GM19395 (cell line): ENCODE measurements around the gene TTF2.
A peak's percentile ranks its signal among the peaks of the same experiment; 100 is the strongest.
"Not testable (repeated sequence)": the region's sequence is repeated elsewhere in the genome, so short reads cannot be mapped to it uniquely, and the experiment has no call there.

Experiments
- ATAC-seq: cut with Tn5 transposase; IDR thresholded peaks from one replicate; pipeline ENCODE4 v1.9.1; 2021; ENCODE audit warnings: mild to moderate bottlenecking, moderate library complexity; ENCODE audit not compliant: unreplicated experiment

Gene TTF2

DNA sequence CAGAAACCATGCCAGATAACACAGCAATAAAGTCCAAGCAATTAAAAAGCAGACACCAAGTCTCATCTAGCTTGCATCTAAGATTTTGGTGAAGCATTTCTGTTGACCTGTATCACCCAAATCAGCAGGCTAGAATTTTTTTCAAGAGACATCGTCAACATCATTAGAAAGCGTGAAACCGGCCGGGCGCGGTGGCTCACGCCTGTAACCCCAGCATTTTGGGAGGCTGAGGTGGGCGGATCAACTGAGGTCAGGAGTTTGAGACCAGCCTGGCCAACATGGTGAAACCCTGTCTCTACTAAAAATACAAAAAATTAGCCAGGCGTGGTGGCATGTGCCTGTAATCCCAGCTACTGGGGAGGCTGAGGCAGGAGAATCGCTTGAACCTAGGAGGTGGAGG lies 59.0 kb downstream of the TTF2 start:
- not testable (repeated sequence) for ATAC-seq

DNA sequence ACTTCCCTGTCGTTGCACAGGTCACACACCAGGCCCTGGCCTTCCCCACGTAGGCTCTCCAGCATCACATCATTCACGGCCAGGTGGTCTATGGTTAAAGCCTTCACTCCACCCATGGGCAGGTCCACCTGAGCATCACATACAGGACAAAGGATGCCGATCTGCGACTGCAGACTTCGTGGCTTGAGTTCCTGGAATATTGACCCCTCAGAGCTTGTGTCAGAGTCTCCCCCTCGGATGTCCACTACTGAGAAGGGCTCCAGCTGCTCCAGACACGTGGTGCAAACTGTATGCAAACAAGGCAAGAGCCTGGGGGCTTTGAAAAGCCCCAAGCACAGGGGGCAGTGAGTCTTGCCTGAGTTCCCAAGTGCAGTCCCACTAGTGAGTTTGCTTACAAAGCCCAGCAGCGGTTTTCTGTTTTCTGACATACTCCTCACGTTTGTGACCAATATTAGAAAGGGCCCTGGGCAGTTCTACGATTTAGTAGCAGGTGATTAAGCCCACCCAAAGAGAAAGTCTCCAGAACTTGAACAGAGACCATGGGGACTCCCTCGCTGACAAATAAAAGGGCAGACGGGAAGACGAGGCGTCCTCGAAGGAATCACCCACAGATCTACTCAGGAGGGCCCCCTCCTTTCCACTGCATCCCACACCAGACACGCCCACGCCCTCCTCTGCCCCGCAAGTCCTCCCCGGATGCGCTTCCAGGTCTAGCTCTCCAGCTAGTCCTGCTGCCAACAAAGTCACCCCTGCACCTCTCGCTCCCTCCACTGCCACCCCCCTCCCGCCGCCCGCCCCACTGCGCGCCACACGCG lies 60.9 kb downstream of the TTF2 start:
- peak; percentile 13 for ATAC-seq

DNA sequence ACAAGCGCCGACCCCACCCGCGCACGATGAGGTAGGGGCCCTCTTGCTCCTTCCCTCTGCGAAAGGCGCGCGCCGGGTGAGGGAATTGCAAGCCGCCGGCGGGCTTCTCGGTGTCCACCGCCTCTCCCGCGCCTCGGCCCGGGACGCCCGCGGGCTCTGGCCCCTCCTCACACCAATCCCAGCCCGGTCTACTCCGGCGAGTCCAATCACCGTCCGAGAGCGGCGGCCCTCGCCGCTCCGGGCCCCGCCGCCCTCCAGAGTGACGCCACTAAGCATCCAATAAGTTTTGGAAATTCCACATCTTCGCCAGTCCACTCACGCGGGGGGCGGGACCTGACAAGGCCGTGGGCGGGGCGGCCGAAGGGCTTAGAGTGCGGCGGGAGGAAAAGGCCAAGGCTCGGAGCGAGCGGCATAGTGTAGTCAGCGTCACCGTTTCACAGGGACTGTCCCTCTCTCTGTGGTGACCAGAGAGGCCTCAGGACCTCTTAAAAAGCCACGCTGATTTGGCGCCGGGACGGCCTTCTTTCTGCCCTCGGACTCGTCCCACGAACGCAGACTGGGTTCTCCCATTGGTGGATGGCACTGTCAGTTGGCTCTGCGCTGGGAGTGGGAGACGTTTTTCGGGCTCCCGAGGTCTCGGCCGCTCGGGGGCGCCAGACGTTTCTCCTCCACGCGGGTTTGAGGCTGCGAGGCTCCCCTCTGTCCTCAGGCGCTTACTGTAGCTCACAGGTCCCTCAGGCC lies 61.6 kb downstream of the TTF2 start, which contains the start of gene TRIM45:
TSS of gene TRIM45 (minus strand) at position 161 of the 741 bp plus-strand sequence. CDS start 548 bp downstream, outside the sequence.
- peak; percentile 90 for ATAC-seq

DNA sequence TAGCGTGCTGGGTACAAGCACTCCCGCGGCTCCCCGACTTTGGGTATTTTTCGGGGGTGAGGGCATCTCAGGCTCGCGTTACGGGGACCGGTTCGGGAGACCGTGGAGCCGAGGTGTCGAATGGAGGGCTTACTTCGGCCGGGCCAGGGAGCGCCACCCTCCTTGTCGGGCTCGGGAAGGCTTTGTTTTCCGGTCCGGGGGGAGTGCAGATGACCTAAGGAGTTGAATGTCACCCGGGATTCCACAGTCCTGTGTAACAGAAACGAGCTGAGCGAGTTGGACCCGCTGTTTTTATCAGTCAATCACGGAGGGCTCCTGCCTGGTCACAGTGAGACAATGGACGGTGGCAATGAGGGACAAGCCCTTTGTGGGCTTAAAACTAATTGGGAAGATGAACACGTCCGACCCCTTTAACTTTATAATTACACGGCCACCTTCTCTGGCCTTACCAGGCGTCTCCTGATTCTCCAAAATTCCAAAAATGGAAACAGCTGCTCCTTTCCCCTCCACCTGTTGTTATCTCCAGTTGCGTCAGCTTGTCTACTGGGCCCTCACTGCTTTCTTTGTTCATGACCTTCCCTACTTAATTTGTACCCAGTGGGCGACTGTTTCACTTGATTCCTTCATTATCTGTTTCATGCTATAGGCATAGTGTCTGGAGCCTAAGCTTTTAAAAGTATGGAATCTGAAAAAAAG lies 62.4 kb downstream of the TTF2 start:
- ATAC-seq = no peak

DNA sequence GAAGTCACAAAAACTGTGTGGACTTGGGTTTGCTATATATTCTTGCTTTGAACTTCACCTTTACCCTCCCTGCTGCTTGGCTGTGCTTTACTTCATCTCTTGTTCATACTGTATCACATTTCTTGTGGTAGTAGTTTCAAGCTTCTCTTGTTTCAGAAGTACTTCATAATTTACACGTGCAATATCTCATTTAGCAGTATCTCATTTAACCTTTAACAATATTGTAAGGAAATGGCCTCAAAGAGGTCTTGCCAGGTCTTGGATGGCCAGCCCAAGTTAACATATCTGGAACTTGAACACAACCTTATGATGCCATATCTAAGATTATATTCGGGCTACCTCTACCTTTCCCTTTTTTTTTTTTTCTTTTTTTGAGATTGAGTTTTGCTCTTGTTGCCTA lies 63.1 kb downstream of the TTF2 start:
- ATAC-seq = no peak

DNA sequence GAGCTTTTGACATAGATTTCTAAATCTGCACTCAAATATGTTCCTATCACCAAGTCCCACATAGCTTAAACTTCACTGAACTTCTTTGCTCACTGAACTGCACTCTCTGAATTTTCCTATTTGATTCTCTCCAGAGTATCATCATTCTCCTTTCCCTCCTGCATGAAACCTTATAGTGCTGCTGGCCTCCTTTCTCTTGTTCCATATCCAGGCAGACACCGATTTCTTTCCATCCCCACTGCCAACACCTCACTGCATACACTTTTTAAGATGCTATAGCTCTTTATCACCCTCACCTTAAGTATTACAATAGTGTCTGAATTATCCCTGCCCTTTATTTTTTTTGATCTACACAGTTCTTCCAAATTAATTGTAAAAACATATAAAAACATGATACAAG lies 64.5 kb downstream of the TTF2 start:
- no peak for ATAC-seq

DNA sequence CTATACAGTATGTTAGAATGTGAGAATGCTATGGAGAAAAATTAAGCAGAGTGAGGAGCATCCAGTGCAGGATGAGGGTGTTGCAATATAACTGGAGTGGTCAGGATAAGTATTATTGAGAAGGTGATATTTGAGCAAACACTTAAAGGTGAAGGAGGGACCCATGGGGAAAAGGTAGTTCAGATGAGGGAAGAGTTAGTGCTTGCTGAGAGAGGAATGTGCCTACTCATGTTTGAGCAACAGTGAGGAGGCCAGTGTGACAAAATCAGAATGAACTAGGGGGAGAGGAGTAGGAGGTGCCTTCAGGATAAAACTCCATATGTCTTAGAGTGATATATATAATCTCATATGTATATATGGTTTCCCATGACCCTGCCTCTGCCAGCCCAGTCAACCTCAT lies 67.7 kb downstream of the TTF2 start:
- no peak for ATAC-seq

DNA sequence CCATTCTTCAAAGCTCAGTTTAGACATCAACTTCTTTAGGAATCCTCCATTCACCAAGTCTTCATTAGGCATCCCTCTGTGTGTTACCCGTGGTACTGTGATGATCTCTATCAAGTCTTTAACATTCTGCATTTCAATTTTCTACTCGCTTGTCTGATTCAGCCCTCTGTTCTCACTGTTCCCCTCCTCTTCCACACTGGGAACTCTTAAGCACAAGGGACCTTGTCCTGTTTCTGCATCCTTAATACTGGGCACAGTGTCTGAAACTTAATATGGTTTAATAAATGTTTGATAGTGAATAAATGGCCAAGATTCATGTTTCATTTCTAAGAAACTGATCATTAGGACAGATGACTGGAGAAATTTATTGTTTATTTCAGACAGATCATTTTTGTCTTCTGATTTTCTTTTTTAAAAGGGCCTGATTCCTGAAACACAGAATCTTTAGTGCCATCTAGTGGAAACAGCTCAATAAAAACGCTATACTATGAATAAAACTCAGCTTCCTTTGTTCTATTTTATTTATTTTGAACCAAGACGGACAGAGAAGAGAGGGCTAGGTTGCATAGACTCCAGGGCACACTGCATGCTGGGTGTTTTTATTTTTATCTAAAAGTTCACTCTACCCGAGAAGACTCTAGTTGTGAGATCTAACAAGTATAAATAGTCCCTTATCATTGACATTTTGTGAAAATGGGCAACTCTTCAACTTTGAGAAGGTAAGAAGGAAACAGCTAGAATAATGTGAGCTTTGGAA lies 68.4 kb downstream of the TTF2 start:
- ATAC-seq = no peak

DNA sequence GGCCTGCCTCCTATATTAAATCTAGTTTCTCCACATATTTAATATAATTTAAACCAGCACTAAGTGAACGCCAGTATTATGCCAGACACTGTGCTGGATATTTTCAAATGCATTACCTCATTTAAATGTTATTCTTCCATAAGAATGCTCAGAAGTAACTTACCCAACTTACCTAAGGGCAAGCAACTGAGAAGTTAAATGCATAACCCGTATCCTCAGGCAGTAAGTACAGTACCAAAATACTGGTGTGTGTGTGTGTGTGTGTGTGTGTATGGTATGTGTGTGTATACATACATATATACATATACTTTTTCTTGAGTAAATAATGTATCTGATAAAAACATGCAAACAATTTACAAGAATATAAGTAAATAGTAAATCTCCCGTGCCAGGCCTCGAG lies 70.4 kb downstream of the TTF2 start:
- ATAC-seq = no peak

DNA sequence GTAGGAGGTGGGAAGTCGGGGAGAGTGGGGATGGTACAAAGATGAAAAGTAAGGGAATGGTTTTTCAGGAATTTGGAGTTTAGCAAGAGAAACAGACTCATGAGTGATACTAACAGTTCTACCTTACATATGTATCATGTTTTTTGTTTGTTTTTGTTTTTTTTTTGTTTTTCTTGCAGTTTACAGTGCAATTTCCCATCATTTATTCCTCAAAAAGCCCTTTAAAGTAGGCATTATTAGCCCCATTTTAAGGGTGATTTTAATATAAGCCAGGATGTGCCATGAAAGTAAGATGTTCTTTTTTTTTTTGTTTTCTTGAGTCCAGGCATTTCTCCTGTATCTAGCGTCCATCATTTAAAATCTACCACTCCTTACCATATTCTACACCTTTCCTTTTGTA lies 75.2 kb downstream of the TTF2 start:
- no peak for ATAC-seq

DNA sequence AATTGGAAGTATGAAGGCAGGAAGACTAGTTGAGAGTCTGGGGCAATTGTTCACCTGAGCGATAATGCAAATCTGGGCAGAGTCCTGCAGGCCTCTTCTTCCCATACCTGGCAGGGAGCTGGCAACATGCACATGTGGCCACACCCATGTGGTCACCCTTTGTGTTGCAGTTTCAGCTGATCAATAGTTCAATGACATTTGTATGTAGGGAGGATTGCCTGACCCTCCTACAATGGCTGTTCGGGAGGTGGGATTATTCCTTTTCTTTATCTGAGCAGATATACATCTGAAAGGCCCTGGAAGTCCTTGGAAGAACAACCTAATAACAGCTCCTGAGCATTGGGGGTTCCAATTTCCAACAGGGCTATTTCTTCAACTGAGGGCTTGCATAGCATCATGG lies 76.6 kb downstream of the TTF2 start:
- no peak for ATAC-seq

DNA sequence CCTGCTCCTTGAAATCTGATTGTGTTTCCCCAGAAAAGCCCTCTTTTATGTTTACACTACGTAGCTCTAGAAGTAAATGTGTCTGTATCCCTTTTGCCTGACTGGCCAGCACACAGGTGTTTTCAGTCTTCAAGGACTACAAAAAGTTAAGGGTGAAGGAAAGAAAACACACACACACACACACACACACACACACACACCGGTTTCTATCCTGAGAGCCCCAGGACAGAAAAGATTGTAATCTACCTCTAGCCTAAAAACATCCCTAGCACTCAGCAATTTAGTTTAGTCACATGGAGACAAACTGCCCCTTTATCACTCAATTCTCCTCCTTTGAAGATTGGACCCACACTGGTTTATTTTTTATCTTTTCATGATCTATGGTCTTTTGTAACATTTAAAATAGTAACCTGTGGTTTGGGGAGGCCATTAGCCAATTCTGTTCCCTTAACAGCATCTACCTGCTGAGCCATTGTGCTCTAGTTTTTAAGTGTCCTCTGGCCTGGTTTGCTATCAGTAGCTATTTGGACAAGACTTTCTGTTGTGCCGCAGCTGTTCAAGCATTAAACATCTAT lies 77.2 kb downstream of the TTF2 start:
- no peak for ATAC-seq

DNA sequence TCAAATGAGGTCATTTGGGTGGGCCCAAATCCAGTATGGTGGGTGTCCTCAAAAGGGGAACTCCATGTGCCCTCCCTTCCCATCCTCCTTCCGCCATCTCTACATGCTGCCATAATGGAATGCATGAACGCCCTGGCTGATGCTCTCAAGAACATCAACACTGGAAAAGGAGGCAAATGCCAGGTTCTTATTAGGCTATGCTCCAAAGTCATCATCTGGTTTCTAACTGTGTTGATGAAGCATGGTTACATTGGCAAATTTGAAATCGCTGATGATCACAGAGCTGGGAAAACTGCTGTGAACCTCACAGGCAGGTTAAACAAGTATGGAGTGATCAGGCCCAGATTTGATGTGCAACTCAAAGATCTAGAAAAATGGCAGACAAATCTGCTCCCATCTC lies 78.0 kb downstream of the TTF2 start:
- no peak for ATAC-seq

DNA sequence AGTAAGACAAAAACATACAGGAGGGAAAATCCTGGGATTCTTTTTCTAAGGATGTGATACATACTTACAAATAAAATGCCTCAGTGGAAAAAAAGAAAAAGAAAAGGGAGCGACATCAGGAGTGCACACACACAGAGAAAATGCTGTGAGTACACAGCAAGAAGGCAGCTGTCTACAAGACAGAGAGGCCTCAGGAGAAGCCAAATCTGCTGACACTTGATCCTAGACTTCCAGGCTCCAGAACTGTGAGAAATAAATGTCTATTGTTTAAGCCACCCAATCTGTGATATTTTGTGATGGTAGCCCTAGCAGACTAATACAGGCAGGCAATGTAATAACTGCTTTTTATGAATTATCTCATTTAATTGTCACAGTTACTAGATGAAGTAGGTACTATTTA lies 78.4 kb downstream of the TTF2 start:
- ATAC-seq = no peak

DNA sequence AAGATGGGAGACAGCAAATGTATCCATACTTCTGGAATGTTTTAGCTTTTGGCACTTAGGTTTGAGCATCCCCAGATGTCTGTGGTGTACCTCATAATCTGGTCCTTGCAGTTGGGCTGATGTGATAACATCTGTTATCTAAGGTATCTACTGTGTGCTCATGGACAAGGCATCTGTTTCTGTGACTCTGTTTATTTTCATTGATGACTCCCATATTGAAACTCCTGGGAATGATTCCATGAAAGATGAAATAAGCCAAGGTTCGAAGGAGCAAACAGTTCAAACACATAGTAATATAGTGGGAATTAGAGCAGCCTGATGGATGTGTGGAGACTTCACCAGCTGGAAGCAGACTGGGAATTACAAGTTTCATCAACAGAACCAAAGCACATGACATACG lies 82.1 kb downstream of the TTF2 start:
- no peak for ATAC-seq

DNA sequence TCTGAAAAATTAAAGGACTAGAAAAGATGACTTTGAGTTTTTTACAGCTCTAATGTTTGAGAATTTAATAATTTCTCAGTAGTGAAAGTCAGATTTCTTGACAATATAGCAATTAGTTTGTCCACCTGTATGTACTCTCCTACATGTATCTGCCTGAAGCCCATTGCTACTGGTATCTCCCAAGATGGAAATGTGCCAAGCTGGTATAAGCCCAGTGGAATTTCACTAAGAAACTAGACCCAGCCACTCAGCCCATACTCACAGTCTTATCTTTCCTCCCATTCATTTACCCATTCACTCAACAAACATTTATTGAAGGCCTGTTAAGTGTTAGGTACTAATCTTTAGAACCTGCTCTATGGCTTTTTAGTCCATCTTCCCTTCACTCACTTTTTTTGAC lies 83.0 kb downstream of the TTF2 start:
- no peak for ATAC-seq

DNA sequence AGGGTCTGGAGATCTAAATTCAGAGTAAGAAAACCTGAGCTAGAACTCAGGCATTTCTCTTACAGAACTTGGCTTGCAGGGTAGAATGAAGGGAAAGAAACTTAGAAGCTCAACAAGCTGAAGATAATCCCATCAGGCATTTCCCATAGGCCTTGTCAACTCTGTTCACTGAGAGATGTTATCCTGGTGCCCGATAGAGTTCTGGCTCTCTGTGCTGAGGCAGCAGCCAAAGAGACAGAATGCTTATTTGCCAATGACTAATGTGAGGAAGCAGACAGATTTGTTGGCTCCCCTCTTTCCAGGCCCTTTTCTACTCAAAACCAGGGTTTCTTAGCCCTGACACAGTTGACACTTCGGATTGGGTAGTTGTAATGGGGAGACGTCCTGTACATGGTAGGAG lies 83.7 kb downstream of the TTF2 start:
- no peak for ATAC-seq

DNA sequence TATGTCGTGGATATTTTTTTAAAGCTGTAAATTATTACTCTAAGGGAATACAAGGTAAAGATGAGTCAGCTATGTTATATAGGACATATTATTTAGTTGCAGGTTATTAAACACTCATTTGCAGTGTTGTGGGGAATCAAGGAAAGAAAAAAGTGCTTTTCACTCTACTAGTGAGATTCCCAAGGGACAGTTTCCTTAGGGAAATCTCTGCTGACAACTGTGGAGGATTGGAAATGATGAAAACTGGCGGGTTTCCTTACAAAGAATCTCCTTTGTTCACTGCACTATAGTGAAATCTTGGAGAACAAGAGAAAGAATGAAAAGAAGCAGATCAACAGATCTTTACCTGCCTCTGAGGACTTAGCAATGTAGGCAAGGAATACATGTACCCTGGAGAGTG lies 85.9 kb downstream of the TTF2 start:
- ATAC-seq = no peak

DNA sequence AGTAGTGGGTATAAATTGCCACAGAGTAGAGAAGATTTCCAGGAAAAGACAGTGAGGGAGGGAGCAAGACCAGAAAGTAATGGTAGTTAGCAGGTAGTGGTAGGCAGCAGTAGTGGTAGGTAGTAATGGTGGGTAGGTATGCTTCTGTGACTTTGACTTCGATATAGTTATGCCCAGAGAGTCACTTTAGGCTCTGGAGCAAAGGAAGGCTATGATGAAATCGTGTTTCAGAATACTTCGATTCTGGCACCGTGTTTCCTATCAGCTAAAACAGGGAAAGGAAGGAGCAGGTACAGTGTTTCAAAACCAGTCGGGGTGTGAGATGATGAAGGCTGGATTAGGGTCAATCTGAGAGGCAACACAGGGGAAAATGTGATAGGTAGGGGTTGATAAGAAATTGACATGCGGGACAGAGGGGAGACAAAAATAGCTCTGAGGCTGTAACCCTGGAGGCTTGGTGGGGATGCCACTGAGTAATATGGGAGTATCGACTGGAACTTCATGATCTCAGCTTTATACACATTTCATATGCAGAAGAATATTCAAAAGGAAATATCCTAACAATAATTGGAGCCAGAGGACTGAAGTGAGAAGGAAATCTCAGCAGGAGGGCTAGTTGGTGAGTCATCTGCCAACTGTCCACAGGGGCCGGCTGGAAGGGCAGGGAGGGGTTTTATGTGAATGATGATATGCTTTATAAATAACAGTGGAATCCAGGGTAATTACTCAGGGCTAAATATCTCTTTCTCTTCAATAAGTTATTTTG lies 86.6 kb downstream of the TTF2 start:
- no peak for ATAC-seq

DNA sequence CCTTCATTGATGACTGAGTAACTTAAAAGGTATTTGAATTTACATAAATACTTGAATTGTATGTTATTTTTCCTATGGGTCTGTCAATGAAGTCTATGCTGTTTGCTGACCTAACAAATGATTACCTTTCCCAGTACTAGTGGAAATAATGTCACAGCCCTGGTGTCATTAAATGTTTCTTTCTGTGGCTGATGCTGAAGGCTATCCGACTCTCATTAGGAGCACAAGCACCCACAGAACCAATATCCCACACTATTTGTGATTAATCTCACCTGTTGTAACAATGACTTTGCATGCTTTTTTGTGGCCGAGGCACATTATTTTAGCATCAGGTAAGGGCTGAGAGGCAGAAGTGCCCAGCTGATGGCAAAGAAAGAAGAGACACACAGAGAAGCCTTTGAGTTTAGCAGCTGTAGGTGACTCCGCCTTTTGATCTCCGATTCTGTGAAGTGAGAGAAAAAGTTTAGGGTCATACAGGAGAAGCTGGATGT lies 87.3 kb downstream of the TTF2 start:
- ATAC-seq = no peak
